Ascending aorta (tissue), 2 donors: ENCODE results near the gene PLEKHA3. TPM values are rescaled to one million over a fixed set of nuclear protein-coding genes. Genes with fewer than 3 reads are reported as not detected.

ENCODE experiments used
- DNase-seq, 2 donors: peaks; one replicate each; pipeline ENCODE4 v3.0.0-alpha.2; 2019; ENCODE audit warnings: low spot score in 2 of 2
- H3K27ac ChIP-seq, 2 donors: fragments of 200-600 bp; sonication (generic); one replicate each; pipeline ENCODE4 v1.5.1; 2016 to 2017; ENCODE audit warnings: mild to moderate bottlenecking in 1 of 2
- H3K27me3 ChIP-seq: fragments of 200-600 bp; sonication (generic); one replicate; pipeline ENCODE4 v1.5.1; 2017
- H3K36me3 ChIP-seq, 2 donors: fragments of 200-600 bp; sonication (generic); one replicate each; pipeline ENCODE4 v1.5.1; 2016
- H3K4me1 ChIP-seq, 2 donors: fragments of 200-600 bp; sonication (generic); one replicate each; pipeline ENCODE4 v1.5.1; 2016 to 2017; ENCODE audit warnings: mild to moderate bottlenecking in 1 of 2
- H3K4me3 ChIP-seq, 2 donors: fragments of 200-600 bp; sonication (generic); one replicate each; pipeline ENCODE4 v1.5.1; 2016 to 2017; ENCODE audit warnings: mild to moderate bottlenecking in 1 of 2
- H3K9me3 ChIP-seq, 2 donors: fragments of 200-600 bp; sonication (generic); one replicate each; pipeline ENCODE4 v1.5.1; 2016
- CTCF ChIP-seq, 3 experiments: fragments of 200-600 bp in 2 of 3; fragments of 450-650 bp in 1 of 3; sonication (generic) in 2 of 3; IDR thresholded peaks; one replicate each; pipeline ENCODE4 v1.5.1; 2016 to 2019; ENCODE audit warnings: antibody characterized with exemption in 3 of 3, mild to moderate bottlenecking in 1 of 3, moderate library complexity in 1 of 3
- intact Hi-C: fragments of 100-400 bp; cut with DNase I; formaldehyde crosslinking; loops from one replicate; pipeline ENCODE4 v1.15.1; 2023
- total RNA-seq: library from RNA; depleted of rRNA; stranded (reverse); fragments of >200 nt; gene quantifications from one replicate; pipeline ENCODE4 v1.1.0, GENCODE V29; 2016

Gene PLEKHA3
- total RNA-seq, 1 donor from 2014 or later = 4.8 TPM

- Histone ChIP-seq H3K9me3 (no peaks in the 10 kb centered on the region), H3K4me3 (no peak overlapping the region), H3K36me3 (peaks cover 2% of the 10 kb centered on the region in 2 donors), H3K4me1 (peaks cover 0 to 6% of the 10 kb centered on the region in 2 donors), H3K27me3 (no peaks in the 10 kb centered on the region), H3K27ac (no peak overlapping the region)
- DNase-seq = no peak
- no peak for TF ChIP-seq CTCF (IDR thresholded peaks at IDR 0.05)
- intact Hi-C loops = no loop called here
Observed at GRCh38 chr2:178526256-178526655, 46.0 kb downstream of the PLEKHA3 start.

- TF ChIP-seq CTCF (IDR thresholded peaks at IDR 0.05) = no peak
- intact Hi-C loops = no loop called here
Observed at GRCh38 chr2:178527592-178527991, 47.3 kb downstream of the PLEKHA3 start.

GRCh38 chr2:178528647-178529046, 48.4 kb downstream of the PLEKHA3 start:
- Histone ChIP-seq H3K27me3 (no peaks in the 10 kb centered on the region), H3K27ac (no peak overlapping the region), H3K36me3 (peaks cover 16 to 26% of the 10 kb centered on the region in 2 donors), H3K9me3 (no peaks in the 10 kb centered on the region), H3K4me1 (peaks cover 0 to 3% of the 10 kb centered on the region in 2 donors), H3K4me3 (no peak overlapping the region)
- TF ChIP-seq CTCF (IDR thresholded peaks at IDR 0.05) = no peak
- DNase-seq = no peak
- intact Hi-C loops = no loop called here

More at GRCh38 chr2:178527592-178527991, 47.3 kb downstream of the PLEKHA3 start:
- Histone ChIP-seq H3K9me3 (no peaks in the 10 kb centered on the region), H3K27ac (no peak overlapping the region), H3K4me3 (no peak overlapping the region), H3K36me3 (peaks cover 12 to 15% of the 10 kb centered on the region in 2 donors), H3K4me1 (peaks cover 0 to 6% of the 10 kb centered on the region in 2 donors), H3K27me3 (no peaks in the 10 kb centered on the region)
- no peak for DNase-seq

- H3K4me1 ChIP-seq = no peaks in the 10 kb centered on the region
- peaks cover 16 to 31% of the 10 kb centered on the region in 2 donors for H3K36me3 ChIP-seq
- no peaks in the 10 kb centered on the region for H3K9me3 ChIP-seq
- TF ChIP-seq CTCF (IDR thresholded peaks at IDR 0.05) = no peak
- H3K27ac ChIP-seq = no peak overlapping the region
- H3K27me3 ChIP-seq = no peaks in the 10 kb centered on the region
- DNase-seq = no peak
- H3K4me3 ChIP-seq = no peak overlapping the region
- intact Hi-C loops = no loop called here
Observed at GRCh38 chr2:178529194-178529593, 48.9 kb downstream of the PLEKHA3 start.

- TF ChIP-seq CTCF (IDR thresholded peaks at IDR 0.05) = no peak
- intact Hi-C loops = no loop called here
- peaks cover 16 to 35% of the 10 kb centered on the region in 2 donors for H3K36me3 ChIP-seq
- no peaks in the 10 kb centered on the region for H3K9me3 ChIP-seq
- no peak for DNase-seq
- no peaks in the 10 kb centered on the region for H3K4me1 ChIP-seq
- no peaks in the 10 kb centered on the region for H3K27me3 ChIP-seq
- no peak overlapping the region for H3K4me3 ChIP-seq
- no peak overlapping the region for H3K27ac ChIP-seq
Observed at GRCh38 chr2:178530131-178530530, 49.9 kb downstream of the PLEKHA3 start.

GRCh38 chr2:178530625-178531142, 50.4 kb downstream of the PLEKHA3 start:
- H3K36me3 ChIP-seq = peaks cover 16 to 35% of the 10 kb centered on the region in 2 donors
- H3K9me3 ChIP-seq = no peaks in the 10 kb centered on the region
- no peak overlapping the region for H3K4me3 ChIP-seq
- no peaks in the 10 kb centered on the region for H3K4me1 ChIP-seq
- TF ChIP-seq CTCF (IDR thresholded peaks at IDR 0.05) = no peak
- H3K27ac ChIP-seq = no peak overlapping the region
- no peak for DNase-seq
- no peaks in the 10 kb centered on the region for H3K27me3 ChIP-seq
- intact Hi-C loops = no loop called here
